Endothelial cell of umbilical vein (primary cell): ENCODE results near the gene CCDC15. TPM values are rescaled to one million over a fixed set of nuclear protein-coding genes. Genes with fewer than 3 reads are reported as not detected.

Experiments used
- BruUV-seq: library from RNA; stranded (reverse); fragments of 400-500 nt; replicated peaks from 2 replicates; lab custom pipeline; 2021; lab: Mats Ljungman, UMichigan
- CTCF ChIA-PET: fragments of 300-600, 350-600 bp; sonication (Branson Sonifier 250); formaldehyde crosslinking; loops from one replicate; lab custom pipeline; 2021; ENCODE audit warnings: antibody characterized with exemption, inconsistent platforms; lab: Charles Lee
- POLR2A ChIA-PET: fragments of 300-600, 350-600 bp; sonication (Branson Sonifier 250); formaldehyde crosslinking; loops from one replicate; lab custom pipeline; 2021; ENCODE audit warnings: antibody characterized with exemption, inconsistent platforms; lab: Charles Lee
- DNase-seq: peaks from one replicate; pipeline ENCODE4 v3.0.0-alpha.2; 2011; ENCODE audit warnings: low read depth, low spot score
- FAIRE-seq: peaks from 2 replicates; lab custom pipeline; 2011; peaks lifted over from hg19 to GRCh38; lab: Jason Lieb, UNC
- H2AFZ ChIP-seq: 2 replicates; pipeline ENCODE4 v1.6.0; 2012; ENCODE audit warnings: low read depth, low read length, control low read depth, inconsistent platforms
- H3K27ac ChIP-seq: 2 replicates; pipeline ENCODE4 v1.5.1; 2011; ENCODE audit warnings: low read depth, mild to moderate bottlenecking, control low read depth, low read length, moderate library complexity; ENCODE audit not compliant: insufficient read depth
- H3K27me3 ChIP-seq, 2 experiments: 2 replicates each; pipeline versions ENCODE4 v1.6.0 to v1.6.1; 2011; ENCODE audit warnings: low read length in 2 of 2, mixed read lengths in 1 of 2; ENCODE audit not compliant: control insufficient read depth in 2 of 2, insufficient read depth in 2 of 2
- H3K36me3 ChIP-seq, 2 experiments: 2 replicates in 1 of 2; 3 replicates in 1 of 2; pipeline ENCODE4 v1.5.1; 2011; ENCODE audit warnings: low read length in 2 of 2, mild to moderate bottlenecking in 1 of 2, moderate library complexity in 1 of 2; ENCODE audit not compliant: control insufficient read depth in 2 of 2, insufficient read depth in 2 of 2; ENCODE audit errors: extremely low read depth in 1 of 2
- H3K4me1 ChIP-seq: 3 replicates; pipeline ENCODE4 v1.5.1; 2011; ENCODE audit warnings: mild to moderate bottlenecking, low read length; ENCODE audit not compliant: control insufficient read depth, insufficient read depth; ENCODE audit errors: extremely low read depth
- H3K4me2 ChIP-seq: 2 replicates; pipeline ENCODE4 v1.6.1; 2011; ENCODE audit warnings: low read length, control low read depth, mixed read lengths; ENCODE audit not compliant: insufficient read depth
- H3K4me3 ChIP-seq, 3 experiments: fragments of 200-600 bp in 1 of 3; sonication (generic), shearing (Covaris generic) in 1 of 3; replicated peaks in 1 of 3; 2 replicates each; pipeline ENCODE4 v1.5.1; 2011 to 2016; ENCODE audit warnings: control low read depth in 3 of 3, low read length in 3 of 3, mild to moderate bottlenecking in 2 of 3, inconsistent platforms in 1 of 3, low read depth in 1 of 3, moderate library complexity in 1 of 3; ENCODE audit not compliant: insufficient read depth in 1 of 3
- H3K79me2 ChIP-seq: 2 replicates; pipeline ENCODE4 v1.6.0; 2012; ENCODE audit warnings: low read length, inconsistent platforms; ENCODE audit not compliant: control insufficient read depth, insufficient read depth
- H3K9ac ChIP-seq: replicated peaks from 2 replicates; pipeline ENCODE3; 2011; ENCODE audit warnings: low read length, control low read depth; ENCODE audit not compliant: insufficient read depth; ENCODE audit errors: extremely low read depth
- H3K9me1 ChIP-seq: replicated peaks from 3 replicates; pipeline ENCODE4 v1.6.0; 2011; ENCODE audit warnings: mild to moderate bottlenecking, low read length; ENCODE audit not compliant: control insufficient read depth, insufficient read depth; ENCODE audit errors: extremely low read depth
- H3K9me3 ChIP-seq: replicated peaks from 2 replicates; pipeline ENCODE4 v1.5.1; 2012; ENCODE audit warnings: low read length, inconsistent platforms; ENCODE audit not compliant: control insufficient read depth, insufficient read depth
- H4K20me1 ChIP-seq: replicated peaks from 2 replicates; pipeline ENCODE3; 2011; ENCODE audit warnings: mild to moderate bottlenecking, low read length; ENCODE audit not compliant: control insufficient read depth, insufficient read depth; ENCODE audit errors: extremely low read depth
- CTCF ChIP-seq, 2 donors: IDR thresholded peaks; 1 replicate in 1 of 2; 2 replicates in 1 of 2; pipeline ENCODE4 v1.5.1; 2011; ENCODE audit warnings: low read length in 2 of 2, mild to moderate bottlenecking in 2 of 2, moderate library complexity in 2 of 2, control low read depth in 1 of 2, inconsistent platforms in 1 of 2, low read depth in 1 of 2; ENCODE audit not compliant: insufficient read depth in 1 of 2; ENCODE audit errors: extremely low read depth in 1 of 2
- EZH2 ChIP-seq: IDR thresholded peaks from 2 replicates; pipeline ENCODE4 v1.6.1; 2012; ENCODE audit warnings: borderline replicate concordance, low read depth, mild to moderate bottlenecking, moderate library complexity, low read length, inconsistent platforms; ENCODE audit not compliant: severe bottlenecking
- JUN ChIP-seq: IDR thresholded peaks from 2 replicates; pipeline ENCODE4 v1.6.1; 2011; ENCODE audit warnings: borderline replicate concordance, low read depth; ENCODE audit not compliant: insufficient read length, insufficient read depth
- MYC ChIP-seq: IDR thresholded peaks from one replicate; pipeline ENCODE4 v1.6.1; 2011; ENCODE audit warnings: mild to moderate bottlenecking, low read depth, low read length
- POLR2AphosphoS5 ChIP-seq: IDR thresholded peaks from 2 replicates; pipeline ENCODE4 v1.6.1; 2012; ENCODE audit warnings: low read depth, mild to moderate bottlenecking, control low read depth, low read length, moderate library complexity; ENCODE audit not compliant: insufficient read depth
- dilution Hi-C: fragments of 300-500 bp; cut with MboI; formaldehyde crosslinking; loops from one replicate; pipeline ENCODE4 v1.15.0; 2019; ENCODE audit warnings: low sequenced_read_pairs; ENCODE audit not compliant: extremely low pct_ligation_motif_present
- intact Hi-C: fragments of 100-400 bp; cut with micrococcal nuclease; formaldehyde crosslinking; loops from one replicate; pipeline ENCODE4 v1.10.0; 2022
- polyA plus RNA-seq, 4 experiments: library from polyadenylated mRNA; depleted of rRNA in 3 of 4; stranded (reverse) in 3 of 4; unstranded in 1 of 4; fragments of >200 nt; gene quantifications; 2 replicates each; pipeline versions ENCODE4 v1.2.1 to v1.2.3, GENCODE V29; 2011 to 2012; ENCODE audit warnings: missing spikeins in 1 of 4
- total RNA-seq: library from RNA; stranded (reverse); gene quantifications from 2 replicates; pipeline ENCODE4 v1.2.3, GENCODE V29; 2021

The CCDC15 gene
- total and polyA plus RNA-seq, 2 donors (not counting 3 experiments of a cell fraction or from before 2014, with no cell fraction given) = 0.75 to 3.8 TPM

GRCh38 chr11:125084761-125085231 is 130.8 kb downstream of the CCDC15 start:
- Histone ChIP-seq H3K9ac (no peak overlapping the region), H3K9me3 (no peaks in the 10 kb centered on the region), H3K27ac (no peak overlapping the region), H3K79me2 (no peaks in the 10 kb centered on the region), H3K4me2 (no peak overlapping the region), H3K4me1 (peaks cover 12% of the 10 kb centered on the region), H3K27me3 (no peaks in the 10 kb centered on the region), H3K9me1 (no peaks in the 10 kb centered on the region), H4K20me1 (no peaks in the 10 kb centered on the region), H3K4me3 (no peak overlapping the region), H3K36me3 (no peaks in the 10 kb centered on the region), H2AFZ (no peak overlapping the region)
- no TSS peak for BruUV-seq
- CTCF ChIA-PET = interaction anchor here (0.5 to 1.2 kb wide), 4 partner anchors 22 to 266 kb away, joined by 3 to 4 read pairs (median 3); partner anchors contain the start of genes ROBO4 and SLC37A2
- DNase-seq = no peak
- POLR2A ChIA-PET = no interaction called here
- FAIRE-seq = no peak
- TF ChIP-seq JUN (no peak), EZH2 (no peak), CTCF (IDR thresholded peaks at IDR 0.05; ENCODE audit: extremely low read depth in 1 of 2, insufficient read depth in 1 of 2, low read depth in 1 of 2, low read length in 2 of 2) (no peak), MYC (no peak), POLR2AphosphoS5 (no peak)
- intact Hi-C loops = no loop called here
- dilution Hi-C loops = no loop called here
